ENCODE data around the gene BTBD9.

The BTBD9 gene

DNA sequence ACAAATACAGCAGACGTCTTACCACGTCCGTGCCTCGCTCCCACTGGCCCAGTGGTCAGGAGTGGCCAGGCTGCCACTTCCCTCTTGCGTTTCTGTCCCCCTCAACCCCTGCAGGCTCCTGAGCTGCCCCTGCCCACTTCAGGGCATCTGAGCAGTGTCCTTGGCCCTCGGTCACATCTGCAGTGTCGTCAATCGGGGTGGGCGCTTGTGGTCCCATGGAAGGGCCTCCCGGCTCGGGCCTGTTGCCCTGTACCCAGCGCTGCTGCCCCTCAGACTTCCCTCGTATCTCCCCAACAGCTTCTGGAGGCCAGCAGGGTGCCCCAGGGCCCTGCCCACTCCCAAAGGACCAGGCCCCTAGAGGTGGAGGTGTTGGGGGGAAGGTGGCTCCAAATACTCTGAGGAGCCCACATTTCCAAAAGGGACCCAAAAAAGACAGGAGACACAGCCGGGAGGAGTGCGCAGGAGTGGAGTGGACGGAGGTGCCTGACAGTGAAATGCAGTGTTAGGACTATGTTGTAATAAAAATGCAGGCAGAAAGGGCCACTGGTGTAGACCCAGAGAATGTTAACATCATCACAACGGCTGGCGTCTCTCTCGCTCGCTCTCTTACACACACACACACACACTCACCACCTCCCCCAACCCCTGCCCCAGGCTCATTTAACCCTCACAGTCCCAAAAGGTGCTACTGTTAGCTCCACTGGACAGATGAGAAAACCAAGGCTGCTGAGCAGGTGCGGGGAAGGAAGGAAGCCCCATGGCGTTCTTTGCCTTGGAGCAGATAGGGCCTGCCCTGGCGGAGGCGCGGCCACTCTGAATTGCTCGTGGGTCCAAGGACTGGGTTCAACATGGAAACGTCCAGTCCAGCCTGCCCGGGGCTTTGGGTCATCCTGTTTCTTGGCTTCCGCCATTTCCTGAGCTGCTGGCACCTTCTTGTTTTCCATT is 476.3 kb downstream of the BTBD9 start:
- no peak for DNase-seq (ENCODE audit: low read depth in 2 of 2)

DNA sequence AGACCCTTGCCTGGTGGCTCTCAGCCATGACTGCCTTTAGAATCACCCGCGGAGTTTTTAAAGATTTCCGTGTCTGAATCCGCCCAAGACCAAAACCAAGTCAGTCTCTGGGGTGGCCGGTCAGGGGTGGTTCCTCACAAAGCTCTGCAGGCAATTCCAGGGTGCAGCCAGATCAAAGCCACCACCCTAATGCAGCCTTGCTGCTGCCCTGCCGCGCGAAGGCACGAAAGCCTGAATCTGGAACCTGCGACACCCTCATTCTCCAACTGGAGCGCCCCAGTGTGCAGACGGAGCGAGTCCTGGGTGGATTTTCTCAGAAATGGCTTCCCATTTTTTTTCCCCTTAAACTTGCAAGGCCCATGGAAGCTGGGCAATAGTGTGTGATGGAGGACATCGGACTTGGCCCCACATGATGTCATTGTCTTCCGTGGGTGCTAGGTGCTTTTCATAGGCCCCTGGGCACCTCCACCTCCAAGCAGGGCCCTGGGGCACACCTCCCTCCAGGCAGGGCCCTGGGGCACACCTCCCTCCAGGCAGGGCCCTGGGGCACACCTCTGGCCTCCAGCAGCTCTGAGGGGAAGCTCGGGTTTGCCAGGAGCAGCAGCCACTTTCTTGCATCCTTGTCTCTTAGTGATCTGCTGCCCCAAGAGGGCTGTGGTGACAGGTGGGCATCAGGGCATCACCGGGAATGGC is 477.1 kb downstream of the BTBD9 start:
- no peak for DNase-seq (ENCODE audit: low read depth in 2 of 2)

DNA sequence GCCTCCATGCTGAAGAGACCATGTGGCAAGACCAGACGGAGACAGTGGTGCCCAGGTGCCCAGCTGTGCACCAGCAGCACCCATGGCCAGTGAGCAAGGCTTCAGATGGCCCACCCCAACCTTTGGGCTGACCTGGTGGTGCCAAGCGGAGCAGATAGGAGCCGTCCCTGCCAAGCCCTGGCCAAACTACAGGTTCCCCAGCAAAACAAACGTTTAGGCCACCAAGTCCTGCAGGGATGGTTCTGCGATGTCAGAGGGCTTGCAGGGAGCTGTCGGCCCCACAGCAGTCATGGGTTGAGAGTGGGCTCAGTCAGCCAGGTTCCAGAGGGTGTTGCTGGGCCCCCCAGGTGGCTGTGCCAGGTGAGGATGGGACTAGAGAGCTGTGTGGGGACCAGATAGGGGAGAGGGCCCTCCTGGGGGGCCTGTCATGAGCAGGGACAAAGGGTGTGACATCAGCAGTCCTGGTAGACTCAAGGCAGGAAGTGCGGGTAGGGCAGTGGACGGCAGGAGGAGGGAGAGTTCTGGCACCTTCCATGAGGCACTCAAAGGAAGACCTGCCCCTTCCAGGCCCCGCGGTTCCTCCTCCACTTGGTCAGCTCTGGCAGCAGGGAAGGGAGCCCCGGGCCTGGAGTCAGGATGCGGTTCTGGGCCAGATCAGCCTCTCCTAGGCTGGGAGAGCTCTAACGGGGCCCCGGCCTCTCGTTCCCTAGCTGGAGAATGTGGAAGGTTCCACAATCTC is 477.8 kb downstream of the BTBD9 start:
- no peak for DNase-seq (ENCODE audit: low read depth in 2 of 2)

DNA sequence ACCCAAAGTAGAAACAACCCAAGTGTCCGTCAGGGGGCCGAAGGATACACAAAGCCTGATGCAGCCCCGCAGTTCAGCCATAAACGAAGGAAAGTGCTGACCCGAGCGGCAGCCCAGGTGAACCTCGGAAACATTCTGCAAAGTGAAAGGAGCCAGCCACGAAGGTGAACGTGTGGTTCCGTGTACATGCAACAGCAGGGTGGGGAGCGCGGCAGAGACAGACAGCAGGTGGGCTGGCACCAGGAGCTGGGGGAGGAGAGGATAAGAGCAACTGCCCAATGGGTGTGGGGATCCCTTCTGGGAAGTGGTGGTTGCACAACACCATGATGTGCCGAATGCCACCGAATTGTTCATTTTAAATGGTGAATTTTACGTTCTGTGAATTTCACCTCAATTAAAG is 478.4 kb downstream of the BTBD9 start:
- no peak for DNase-seq (ENCODE audit: low read depth in 2 of 2)

DNA sequence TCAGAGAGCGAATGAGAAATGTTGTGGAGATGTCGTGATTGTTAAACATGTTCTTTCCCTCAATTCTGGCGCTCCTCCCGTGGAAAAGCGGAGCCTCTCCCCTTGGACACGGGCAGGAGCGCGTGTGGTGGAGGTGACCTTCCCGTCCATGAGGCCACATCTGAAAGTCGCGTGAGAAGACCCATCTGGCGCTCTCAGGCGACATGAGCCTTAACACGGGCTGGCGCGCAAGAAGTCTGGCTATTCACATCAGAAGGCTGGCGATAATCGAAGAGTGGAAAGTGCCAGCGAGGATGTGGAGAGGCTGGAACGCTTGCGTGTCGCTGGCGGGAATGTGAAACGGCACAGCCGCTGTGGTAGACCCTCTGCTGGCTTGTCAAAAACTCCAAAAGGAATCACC is 478.9 kb downstream of the BTBD9 start:
- DNase-seq (ENCODE audit: low read depth in 2 of 2), result no peak

DNA sequence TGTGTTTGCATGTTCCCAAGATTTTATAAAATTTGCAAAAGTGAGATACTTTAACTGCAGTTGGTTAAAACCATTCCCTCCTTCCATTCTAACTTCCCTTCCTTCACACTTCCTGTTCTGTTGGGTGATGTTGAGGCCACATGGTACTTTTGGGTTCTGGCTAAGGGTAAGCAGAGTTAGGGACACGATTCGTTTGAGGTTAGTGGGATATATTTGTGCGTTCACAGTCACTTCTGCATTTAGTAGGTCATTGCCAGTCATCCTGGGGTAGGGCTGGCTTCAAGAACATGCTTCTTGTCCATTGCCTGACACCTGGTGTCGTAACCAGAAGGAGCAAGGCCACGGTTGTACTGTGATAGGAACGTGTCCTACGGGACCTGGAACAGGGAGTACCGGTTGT is 480.1 kb downstream of the BTBD9 start:
- DNase-seq (ENCODE audit: low read depth in 2 of 2), result no peak

DNA sequence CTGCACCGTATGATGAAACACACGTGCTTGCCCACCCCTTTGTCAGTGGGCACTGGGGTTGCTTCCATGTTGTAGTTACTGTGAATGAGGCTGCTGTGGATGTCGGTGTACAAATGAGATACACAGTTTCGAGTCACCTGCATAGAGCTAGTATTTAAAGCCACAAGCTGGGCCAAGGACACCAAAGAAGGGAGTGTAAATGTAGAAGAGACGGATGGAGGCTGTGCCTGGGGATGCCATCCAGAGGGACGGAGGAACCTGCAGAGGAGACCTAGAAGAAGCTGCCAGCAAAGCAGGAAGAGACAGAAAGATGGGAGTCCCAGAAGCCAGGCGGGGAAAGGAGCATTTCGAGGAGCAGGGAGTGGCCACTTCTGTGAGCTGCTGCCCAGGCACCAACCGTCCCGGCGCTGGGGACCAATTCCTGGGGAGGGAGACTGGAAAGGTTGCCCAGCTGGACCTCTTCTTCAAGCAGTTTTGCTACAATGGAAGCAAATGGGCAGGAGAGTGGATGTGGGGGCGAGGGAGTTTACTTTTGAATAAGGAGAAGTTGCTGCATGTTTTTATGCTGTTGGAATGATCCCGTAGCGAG is 480.9 kb downstream of the BTBD9 start:
- no peak for DNase-seq (ENCODE audit: low read depth in 2 of 2)

DNA sequence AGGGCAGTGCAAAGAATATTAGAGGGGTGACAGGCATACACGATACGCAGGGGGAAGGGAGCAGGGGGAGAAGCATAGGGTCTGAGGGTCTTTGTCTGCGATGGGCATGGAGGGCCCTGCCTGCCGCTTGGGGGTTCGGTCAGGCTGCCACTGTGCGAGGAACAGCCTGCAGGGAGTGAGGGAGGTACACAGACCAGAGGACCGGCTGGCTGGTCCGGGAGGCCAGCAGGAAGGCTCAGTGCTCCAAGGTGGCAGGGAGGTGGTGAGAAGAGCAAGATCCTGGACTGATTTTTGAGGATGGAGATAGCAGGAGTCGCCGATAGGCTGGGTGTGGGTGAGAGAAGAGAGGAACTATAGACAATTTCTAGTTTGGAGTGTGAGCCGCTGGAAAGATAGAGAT is 481.8 kb downstream of the BTBD9 start:
- DNase-seq (ENCODE audit: low read depth in 2 of 2), result no peak

DNA sequence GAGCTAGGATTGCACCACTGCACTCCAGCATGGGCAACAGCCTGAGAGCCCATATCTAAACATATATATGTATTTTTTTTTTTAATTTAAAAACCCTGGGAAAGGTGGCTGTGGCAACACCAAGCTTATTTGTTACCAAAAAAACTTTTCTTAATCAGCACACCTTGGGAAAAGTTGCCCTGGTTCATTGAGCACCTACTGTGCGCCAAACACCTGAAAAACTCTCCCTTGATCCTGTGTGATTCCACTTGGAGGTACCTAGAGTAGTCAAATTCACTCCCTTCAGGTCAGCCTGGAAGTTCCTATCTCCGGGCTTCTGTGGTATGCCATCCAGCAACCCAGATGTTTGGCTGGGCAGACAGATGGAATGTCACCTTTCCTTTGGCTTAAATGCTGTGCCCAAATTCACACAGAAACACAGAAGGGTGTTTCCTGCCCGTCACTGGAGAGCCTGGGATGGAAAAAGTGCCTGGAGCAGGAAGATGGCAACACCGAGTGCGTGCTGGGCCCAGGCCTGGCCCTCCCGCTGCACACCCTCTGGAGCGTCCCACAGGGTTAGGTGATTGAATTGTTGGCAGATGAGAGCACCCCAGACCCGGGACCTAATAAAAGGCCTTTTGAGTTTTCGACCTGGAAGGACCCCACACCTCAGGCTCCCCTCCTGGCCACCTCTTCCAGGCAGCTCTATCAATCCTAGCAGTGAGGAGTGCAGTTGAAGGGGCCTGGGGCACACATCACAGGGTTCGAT is 482.7 kb downstream of the BTBD9 start:
- DNase-seq (ENCODE audit: low read depth in 2 of 2), result no peak

DNA sequence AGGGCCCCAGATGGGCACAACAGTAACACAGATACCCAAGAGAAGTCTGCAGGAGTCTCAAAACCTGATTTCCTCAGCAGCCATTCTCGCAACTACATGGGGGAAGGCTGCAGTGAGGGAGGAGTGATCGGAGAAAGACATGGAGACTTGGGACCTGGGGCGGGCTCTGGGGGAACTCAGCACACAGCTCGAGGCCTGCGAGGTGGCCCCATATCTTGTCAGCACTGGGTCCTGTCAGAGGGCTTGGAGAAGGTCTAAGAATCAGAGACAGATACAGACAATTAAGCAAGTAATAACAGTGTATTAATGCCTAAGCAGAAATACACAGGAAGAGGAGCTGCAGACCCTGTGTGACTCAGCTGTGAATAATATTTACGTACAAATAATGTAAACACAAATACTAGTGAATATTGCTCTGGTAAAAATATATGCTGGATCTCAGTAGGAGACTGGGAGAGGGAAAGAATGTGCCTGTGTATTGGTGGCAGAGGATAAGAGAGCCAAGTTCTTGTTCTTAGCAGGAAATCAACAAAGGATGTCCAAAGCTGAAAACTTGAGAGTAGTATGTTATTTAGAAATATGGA is 484.0 kb downstream of the BTBD9 start:
- DNase-seq (ENCODE audit: low read depth in 2 of 2), result no peak

DNA sequence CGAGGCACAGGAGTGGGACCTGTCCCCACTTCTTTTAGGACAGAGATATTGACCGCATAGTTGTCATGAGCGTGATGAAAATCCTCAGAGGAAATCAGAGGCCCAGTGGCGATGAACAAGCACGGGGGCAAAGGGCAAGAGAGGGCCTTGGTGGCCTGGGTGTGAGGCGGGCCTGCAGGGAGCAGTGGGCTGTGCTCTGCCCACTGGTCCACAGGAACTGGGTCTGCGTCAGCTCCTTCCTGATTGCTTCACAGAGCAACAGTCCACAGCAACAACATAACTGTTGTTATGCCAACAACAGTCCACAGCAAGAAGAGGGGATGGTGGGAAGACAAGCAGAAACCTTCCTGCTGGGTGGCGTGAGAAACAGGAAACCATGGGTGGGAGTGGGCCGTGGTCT is 484.6 kb downstream of the BTBD9 start:
- DNase-seq (ENCODE audit: low read depth in 2 of 2), result no peak

DNA sequence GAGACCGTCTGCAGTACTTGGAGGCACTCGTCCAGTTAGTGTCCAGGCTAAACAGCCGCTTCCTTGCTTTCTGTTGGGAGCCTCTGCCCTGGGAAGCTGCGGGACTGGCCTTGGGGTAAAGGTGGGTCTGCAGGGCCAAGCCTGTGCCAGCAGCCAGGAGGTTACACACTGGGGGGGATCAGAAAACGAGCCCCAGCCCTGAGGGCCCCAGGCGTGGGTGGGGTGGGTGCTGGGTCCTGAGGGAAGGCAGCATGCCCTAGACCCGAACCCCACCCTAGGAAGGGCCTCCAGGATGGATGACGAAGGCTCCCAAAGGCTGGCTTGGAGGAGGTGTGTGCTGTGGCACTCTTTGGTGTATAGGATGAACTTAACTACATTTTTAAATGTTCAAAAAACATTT is 485.0 kb downstream of the BTBD9 start:
- DNase-seq (ENCODE audit: low read depth in 2 of 2), result no peak

DNA sequence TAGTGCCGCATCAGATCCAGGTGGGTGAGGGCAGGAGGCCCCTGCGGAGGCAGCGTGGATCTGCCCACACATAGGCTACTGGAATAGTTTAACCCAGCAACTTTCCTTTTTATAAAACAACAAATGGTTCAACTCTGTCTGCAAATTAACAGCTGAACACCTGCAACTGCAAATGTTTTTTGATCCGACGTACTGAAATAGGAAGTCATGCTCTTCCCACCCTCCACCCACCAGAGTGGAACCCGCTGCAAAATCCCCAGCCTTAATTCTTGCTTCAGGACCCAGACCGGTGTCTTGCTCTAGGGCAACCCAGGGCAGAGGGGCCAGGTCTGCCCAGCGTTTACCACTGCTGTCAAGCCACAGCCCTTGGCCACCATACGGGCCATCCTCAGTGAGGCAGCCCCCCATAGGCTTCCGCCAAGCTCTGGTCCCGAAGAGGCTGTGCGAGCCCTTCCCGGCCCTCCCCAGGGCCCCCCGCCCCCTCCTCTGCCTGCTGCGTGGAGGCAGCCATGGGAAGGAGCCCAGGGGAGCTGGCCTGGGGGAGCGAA is 485.9 kb downstream of the BTBD9 start:
- no peak for DNase-seq (ENCODE audit: low read depth in 2 of 2)

DNA sequence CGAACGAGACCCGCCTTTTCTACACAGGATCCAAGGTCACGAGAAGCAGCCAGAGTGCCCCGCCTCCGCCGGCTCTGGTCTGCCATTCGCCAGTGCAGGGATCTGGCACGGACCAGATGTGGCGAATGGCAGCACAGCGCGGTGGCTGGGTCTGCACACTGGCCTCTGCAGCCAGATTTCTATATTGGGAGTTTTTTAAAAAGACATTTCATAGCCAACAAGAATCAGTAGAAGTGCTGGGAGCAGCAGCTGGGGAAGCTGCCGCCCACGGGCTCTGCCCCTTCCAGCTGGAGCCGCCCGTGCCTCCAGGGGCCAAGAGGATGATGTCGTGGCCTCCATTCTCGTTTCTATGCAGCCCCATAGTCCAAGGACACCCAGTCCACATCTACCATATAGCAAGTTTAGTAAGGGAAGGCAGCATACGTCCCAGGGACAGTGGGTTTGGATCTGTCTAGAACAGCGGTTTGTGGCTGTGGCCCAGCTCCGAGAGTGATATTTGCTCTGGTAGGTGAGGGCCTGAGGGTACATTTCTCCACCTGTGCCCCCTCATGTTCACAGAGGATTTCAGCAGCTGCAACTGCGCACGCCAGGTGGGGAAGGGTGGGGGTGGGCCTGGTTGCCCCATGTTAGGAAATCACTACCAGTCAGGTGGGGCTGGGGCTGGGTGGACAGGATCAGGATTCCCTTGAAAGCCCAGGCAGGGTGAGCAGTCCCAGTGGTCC is 486.5 kb downstream of the BTBD9 start:
- DNase-seq (ENCODE audit: low read depth in 2 of 2), result no peak

DNA sequence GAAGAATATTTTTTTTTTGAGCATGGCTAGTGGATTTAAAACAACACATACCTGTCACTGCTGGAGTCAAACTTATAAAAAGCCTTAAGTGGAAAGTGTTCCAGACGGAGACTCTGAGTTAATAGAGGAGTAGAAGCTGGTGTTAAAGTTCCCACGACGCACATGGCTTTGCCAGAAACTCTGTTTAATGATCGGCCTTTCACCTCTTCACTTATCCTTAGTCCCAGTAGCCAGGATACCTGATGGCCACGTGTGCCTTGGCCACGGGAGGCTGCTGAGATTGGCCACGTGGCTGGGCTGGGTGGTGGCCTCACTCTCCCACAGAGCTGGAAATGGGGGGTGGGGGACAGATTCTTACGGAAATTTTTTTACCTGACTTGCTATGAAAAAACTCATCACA is 487.1 kb downstream of the BTBD9 start:
- DNase-seq (ENCODE audit: low read depth in 2 of 2), result no peak

DNA sequence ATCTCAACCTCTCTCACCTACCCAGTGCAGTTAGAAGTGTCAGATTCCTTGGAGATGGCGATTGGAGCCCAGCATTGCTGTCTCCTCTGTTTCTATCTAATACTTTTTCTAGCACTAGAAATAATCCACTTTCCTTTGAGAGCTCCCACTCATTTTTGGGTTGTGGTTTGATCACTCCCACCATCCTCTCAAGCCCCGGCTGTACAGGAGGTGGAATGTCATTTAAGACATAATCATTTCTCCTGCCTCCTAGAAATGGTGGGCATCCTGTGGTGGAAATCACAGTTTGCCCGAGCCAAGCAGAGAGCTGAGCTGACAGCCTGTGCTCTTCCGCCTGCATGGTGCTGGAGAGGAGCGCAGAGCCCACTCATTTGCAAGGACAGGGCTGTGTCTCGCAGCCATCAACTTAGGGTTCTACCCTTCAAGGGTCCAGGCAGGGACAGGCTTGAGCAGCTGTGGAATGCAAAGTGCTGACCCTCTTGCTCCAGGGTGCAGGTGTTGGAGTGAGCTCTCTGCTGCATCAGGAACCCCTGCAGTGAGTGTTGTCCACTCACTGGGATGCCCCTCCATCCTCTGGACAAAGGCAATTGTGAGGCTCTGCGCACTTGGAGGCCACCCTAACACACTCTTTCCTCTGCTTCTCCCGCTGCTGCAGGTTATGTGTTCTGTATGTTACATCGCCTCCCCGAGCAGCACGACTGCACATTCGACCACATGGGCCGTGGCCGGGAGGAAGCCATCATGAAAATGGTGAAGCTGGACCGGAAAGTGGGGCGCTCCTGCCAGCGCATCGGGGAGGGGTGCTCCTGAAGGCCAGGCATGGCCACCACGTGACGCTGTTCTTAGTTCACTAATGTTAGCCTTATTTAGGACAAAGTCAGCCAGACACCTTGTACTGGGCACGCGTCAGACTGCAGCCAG is 487.9 kb downstream of the BTBD9 start:
- no peak for DNase-seq (ENCODE audit: low read depth in 2 of 2)

DNA sequence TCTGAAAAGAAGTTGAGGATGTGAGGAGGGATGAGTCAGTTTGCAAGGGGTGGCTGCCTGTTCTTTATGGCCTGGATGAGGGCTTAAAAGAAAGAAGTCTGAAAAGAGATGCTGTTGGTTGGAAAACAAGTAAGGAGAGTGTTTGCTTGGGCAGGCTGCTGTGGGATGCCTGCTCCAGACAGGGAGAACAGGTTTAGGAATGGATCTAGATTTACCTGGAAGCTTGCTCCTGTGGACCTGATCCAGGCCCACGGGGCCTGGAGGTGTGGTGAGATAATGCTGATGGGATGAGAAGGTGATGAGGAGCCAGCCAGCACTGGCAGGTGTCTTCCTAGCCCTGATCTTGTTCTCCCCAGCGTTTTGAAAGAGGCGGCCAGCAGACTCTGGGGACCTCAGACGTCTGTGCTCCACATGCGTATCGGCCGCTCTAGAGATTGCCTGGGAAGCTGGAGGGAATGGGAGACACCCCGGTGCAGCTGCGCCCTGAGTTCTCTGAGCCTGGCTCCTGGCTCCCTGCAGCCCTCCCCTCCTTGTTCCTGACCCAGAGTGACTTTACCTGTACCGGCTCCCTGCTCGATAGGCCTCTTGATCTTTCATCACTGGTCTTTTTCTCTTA is 488.9 kb downstream of the BTBD9 start:
- DNase-seq (ENCODE audit: low read depth in 2 of 2), result no peak

DNA sequence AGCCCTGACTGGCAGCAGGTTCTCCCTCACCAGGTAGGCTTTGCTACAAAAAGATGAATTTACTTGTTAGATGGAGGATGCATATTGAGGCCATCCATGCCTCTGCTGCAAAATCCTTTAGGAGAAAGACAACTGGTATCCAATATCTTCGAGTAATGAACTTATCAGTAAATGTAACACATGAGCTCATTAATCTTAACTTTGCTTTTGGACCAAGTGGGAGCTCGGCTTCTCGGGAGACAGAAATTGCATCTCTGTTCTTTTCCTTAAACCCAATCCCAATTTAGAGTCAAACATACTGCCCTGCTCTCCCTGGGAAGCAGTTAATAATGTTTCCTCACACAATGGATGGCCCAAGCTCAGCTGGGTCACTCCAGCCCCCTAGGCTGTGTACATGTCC is 489.7 kb downstream of the BTBD9 start:
- no peak for DNase-seq (ENCODE audit: low read depth in 2 of 2)

DNA sequence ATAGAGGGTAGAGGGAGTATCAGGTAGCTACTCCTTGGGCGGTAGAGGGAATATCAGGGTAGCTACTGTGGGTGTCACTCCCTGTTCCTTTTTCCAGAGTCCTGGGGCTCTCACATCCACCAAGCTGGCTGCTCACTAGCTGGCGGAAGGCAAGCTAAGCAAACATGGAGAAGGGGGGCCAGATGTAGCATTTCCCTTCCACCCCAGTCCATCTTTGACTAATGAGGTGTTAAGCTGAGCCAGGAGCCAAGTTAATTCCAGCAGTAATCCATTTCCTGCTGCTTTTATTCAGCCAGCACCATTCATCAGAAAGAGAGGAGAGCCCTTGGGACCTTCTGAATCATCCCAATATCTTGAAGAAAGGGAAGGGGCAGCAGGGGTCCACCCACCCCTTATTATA is 490.2 kb downstream of the BTBD9 start:
- DNase-seq (ENCODE audit: low read depth in 2 of 2), result no peak

All from stimulated activated CD4-positive, alpha-beta T cell treated with anti-CD3 and anti-CD28 coated beads, Interleukin-12 subunit alpha, Interleukin-12 subunit beta, amount 100 ng/mL, for 24 hours (primary cell).